Dermis microvascular lymphatic vessel endothelial cell (primary cell): ENCODE data around the gene TANGO2. TPM values are rescaled to one million over a fixed set of nuclear protein-coding genes. Genes with fewer than 3 reads are reported as not detected.

Source experiments
- DNase-seq, 2 donors: peaks; one replicate each; pipeline versions ENCODE4 v3.0.0 to v3.0.0-alpha.2; 2010; ENCODE audit warnings: low read depth in 2 of 2
- total RNA-seq: library from RNA; depleted of rRNA; stranded (reverse); fragments of >200 nt; gene quantifications from 2 replicates; pipeline ENCODE4 v1.2.1, GENCODE V29; 2014

The TANGO2 gene
- total RNA-seq, 1 donor from 2014 or later = 40.1 TPM

DNA sequence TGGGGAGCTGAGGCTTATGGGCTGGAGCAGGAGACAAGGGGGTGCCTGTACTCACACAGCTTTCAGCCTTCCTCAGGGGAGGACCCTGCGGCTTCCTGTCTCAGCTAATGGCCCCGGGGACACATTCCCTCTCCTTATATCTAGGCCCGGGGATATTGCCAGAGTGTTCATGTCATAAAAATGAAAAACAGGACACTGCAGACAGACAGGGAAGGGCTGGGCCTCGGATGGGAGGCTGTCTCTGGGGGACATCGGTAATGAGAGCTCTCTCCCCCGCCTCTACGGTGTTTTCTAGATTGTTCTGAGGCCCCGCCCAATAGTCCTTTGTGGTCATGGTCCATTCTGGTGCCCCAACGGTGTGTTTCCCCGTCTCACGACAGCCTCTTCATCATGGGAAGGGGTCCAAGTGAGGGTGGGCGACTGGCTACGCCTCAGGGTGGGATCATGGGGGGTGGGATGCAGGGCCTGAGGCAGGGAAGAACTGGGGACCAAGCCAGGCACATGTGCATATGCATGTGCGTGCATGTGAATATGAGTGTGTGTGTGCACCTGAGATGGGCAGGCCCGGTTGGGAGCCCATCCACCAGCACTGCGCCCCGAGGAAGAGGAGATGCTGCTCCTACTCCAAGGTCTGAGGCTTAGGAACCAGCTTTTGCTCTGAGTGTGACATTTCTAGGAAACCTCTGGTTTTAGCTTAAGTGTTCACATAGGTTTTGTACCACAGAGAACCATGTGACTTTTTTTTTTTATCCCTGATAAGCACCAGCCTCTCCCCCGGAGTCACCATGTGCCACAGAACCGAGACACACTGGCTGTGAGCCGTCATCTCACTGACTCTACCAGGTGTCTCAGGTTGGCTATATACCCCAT, 9.6 kb upstream of the TANGO2 start:
- DNase-seq = no peak

DNA sequence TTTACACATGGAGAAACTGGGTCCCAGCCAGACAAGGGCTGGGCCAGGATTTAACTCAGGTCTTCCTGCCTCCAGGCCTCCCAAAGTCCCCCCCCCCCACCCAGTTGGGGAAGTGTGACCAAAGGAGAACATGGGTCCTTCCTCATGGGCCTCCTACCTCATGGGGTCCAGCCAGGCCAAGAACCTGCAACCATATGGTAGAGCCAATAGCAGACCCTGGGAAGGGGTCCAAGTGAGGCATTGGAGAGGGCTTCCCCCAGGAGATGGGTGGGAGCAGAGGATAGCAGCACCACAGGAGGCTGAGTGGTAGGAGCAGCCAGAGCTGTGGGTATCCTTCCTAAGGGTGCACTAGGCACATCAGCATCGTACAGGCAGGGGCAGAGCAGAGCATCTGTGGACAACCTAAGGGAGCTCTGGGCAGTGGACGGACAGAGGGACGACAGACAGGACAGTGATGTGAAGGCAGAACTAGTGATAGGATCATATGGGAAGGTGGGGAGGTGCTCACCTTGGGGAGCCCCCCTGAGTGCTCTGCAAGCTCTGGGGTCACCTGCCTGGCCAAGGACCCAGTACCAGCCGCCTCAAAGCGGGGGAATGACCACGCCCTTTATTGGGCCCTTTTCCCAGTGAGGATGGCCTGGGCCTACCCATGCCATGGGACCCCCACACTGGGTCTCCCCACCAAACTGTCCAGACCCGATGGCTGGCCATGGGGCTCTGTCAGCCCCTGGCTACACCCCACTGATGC, 8.7 kb upstream of the TANGO2 start:
- no peak for DNase-seq

DNA sequence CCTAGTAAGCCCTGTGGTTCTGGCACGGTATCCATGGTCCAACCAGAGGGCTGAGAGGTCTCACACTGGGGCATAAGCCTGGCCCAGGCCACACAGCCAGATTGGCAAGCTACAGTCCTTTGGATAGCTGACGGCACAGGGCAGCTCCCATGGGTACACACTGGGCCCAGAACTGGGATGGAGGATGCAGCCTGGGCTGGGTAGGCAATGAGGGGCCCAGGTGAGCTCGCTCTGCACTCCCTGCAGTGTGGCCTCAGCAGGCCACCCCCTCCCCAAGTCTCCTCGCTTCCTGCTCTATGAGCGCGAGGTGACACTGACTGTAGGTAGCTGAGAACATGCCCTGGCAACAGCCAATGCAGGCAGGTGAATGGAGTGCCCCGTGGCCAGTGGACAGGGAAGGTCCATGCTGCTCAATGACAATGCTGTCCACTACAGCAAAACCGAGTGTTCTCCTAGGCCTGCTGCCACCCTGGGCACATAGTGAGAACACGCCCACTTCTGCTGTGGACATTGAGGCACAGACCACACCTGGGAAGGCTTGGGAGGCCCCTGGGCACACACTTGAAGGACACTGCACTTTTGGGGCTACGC, 8.1 kb upstream of the TANGO2 start:
- no peak for DNase-seq

DNA sequence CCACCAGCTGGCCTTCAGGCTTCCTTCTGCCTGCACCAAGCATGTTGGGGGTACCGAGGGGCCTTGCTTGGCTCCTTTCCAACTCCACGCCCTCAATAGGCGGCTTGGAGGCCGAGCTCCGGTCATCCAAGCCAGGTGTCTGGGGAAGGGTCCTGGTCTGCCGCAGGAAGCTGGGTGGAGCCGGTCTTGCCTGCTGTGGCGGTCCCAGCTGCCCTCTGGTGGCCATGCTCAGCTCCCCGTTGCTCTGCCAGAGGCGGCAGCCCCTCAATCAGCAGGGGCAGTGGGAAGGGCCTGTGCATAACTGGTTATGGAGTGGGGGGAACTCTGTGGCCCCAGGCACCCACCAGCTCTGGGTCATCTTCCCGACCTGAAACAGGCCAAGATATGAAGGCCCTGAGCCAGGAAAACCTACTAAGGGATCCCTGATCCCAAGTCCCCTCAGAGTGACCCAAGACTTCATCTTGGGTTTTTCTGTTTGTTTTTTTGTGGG, 7.5 kb upstream of the TANGO2 start:
- DNase-seq = peak; percentile 46 to 75

DNA sequence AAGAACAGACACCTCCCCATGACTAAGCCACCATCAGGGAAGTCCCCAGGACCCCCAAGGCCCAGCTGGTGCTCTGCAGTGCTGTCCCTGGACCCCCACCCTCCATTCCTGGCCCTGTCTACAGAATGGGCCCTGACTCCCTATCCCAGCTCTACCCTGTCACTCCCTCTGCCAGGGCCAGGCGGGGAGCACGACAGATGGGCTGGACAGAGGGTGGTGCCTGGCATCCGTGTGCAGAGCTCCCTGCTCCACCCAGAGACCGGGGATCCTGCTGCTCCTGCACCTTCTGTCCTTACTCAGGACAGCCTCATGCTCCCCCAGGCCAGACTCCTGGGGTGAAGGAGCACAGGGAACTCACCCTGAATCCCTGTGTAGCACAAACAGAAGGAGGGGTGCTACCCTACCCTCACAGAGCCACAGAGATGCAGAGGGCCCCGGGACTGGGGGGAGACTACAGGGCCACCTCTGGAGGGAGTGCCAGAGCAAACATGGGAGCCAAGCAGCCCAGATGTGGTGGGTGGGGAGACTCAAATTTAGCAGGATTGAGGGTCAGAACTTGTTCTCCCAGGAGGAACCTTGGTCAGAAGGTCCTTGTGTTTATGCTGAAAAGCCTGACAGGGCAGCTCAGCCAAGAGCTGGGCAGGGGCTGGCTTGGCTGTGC, 6.3 kb upstream of the TANGO2 start:
- no peak for DNase-seq

DNA sequence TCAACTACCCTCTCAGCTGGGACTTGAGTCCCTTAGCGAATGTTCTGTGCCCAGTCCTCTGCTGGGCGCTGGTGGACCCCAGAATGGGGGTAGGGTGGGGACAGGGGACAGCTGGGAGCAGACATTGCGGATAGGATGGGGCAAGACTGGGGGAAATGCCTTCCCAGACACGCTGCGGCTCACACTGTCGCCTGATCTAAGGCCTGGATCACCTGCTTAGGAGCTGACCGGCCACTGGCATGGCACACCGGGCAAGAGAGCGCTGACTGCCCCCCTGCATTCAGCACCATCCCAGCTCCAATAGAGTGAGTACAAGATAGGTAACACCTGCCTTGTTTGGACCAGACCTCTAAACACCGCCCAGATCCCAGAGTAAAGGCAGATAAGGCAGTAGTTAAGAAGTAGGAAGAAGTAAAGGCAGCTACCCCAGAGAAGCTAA, 5.7 kb upstream of the TANGO2 start:
- DNase-seq = no peak

DNA sequence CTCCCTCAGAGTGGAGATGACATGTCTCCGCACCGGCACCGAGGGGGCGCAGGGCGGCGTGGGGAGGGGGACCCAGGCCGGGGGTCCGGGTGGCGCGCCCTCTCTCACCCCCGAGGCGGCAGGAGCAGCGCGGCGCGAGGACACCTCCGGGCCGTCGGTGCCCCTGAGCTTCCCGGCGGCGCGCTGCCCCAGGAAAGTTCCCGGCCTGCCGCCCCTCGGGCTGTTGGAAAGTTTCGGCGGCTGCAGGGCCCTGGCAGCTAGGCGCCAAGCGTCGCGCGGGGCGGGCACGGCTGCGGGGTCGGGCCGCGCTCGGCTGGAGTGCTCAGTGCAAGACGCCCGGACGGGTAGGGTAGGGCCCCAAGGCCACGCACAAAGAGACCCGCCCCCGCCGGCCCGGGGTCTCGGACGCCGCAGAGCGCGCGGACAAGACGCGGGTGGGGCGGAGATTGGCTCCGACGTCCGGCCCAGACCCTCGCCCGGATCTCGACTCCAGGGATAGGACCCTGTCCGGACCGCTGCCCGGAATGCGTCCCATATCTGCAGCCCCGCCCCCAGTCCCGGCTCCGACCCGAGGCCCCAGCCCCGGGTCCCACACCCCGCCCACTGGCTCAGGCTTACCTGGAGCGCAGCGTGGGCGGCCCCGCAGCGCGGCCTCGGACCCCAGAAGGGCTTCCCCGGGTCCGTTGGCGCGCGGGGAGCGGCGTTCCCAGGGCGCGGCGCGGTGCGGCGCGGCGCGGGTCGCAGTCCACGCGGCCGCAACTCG, 4.8 kb upstream of the TANGO2 start:
- peak in 1 of 2 donors; percentile 38 for DNase-seq

DNA sequence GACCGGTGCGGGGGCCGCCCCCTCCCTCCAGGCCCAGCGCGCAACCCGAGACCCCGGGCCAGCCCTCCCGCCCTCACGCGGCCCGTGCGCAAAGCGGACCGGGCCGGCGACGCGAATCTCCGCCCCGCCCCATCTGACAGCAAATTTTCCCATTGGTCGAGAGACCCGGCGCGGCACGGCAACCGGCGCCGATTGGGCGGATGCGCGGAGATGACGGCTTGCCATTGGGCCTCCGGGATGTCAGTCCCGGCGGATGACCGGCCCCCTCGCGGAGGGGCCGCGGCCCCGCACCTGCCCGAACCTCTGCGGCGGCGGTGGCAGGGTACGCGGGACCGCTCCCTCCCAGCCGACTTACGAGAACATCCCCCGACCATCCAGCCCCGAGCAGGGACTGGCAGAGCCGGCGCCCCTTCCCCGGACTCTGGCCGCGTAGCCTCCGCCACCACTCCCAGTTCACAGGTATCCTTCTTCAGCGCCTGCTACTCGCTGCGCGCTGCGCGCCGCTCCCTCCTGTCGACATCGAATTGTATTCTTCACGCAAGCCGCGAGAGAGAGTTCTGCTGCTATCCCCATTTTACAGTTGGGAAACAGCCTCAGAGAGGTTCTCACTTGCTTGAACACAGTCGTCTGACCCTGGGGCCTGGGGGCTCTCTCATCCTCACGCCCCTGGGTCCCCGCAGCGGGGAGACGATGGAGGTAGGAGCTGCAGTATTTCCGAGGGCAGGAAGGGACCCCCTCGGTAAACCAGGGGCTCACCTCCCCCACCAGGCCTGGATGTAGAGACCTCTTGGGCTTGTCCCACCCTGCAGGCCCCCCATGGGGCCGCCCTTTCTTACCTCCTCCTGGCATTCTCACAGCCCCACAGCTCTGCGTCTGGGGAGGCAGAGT, 3.9 kb upstream of the TANGO2 start, which contains the start of gene ARVCF:
Gene ARVCF, minus strand, starts transcription at position 90 of the 888 bp plus-strand sequence. CDS start 26,029 bp downstream, outside the sequence.
- peak; percentile 83 to 94 for DNase-seq

DNA sequence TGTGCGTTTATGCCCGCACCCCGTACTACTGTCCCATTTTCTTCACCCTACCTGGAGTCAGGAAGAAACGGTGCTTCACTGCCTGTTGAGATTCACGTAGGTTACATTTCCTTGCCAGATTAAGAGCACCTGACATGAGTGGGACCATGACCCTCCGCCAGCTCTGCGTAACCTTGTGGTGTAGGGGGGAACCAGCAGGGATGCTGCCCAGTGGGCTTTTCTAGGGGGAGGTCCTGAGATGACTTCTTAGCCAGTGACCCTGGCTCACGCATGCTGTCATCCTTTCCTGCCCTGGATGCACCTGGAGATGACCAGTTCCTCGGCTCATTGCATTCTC, 3.3 kb upstream of the TANGO2 start:
- no peak for DNase-seq

DNA sequence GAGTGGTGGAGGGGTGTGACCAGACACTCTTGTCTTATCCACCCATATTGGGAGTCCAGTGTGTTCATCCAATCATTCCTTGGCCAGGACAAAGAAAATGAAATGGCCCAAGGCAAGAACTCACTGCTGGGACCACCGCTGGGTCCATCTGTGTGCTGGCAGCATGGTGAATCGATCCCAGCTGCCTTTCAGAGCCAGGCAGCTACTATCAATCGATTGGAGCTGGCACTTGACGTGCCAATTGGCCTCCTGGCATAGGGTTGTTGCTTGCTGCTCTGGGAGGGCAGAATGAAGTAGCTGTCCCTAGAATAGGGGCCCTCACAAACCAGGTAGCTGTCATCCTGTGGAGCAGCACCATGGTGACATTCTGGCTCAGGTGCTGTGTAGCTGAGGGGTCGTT, 2.9 kb upstream of the TANGO2 start:
- DNase-seq = no peak

DNA sequence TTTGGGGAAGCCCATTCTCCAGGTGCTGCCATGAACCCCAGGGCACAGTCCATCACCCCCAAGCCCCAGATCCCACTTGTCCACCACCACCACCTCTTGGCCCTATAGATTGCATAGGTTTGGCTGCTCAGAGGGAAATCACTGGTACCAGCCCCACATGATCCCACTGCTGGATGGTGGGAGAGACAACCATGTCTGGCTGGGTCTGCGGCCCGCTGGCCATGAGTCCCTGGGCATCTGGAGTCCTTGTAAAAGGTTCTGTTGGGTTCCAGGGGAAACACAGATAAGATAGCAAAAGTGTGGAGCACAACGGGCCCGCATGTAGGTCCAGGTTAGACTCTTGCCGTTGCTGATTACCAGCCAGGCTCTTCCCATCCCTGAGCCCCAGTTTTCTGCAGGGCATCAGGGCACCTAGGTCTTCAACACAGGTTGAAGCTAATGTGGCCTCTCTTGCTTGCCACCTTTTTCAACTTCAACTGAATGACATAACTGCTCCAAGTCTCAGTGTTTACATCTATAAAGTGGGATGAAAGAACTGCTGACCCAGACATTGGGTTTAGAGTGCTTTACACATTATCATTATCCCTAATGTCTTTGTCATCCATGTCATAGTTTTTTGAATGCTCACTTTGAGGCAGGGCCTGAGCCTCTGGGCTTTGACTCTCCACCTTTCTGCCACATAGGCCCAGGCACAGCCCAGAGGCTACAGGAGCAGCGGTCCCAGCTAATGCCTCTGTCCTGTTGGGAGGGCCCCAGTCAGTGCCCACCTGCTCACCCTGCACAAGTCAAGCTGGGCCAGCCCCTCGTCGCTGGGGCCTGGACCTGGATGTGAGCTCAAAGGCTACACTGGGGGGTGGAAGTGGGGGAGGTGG, 1.0 kb upstream of the TANGO2 start:
- DNase-seq = no peak

DNA sequence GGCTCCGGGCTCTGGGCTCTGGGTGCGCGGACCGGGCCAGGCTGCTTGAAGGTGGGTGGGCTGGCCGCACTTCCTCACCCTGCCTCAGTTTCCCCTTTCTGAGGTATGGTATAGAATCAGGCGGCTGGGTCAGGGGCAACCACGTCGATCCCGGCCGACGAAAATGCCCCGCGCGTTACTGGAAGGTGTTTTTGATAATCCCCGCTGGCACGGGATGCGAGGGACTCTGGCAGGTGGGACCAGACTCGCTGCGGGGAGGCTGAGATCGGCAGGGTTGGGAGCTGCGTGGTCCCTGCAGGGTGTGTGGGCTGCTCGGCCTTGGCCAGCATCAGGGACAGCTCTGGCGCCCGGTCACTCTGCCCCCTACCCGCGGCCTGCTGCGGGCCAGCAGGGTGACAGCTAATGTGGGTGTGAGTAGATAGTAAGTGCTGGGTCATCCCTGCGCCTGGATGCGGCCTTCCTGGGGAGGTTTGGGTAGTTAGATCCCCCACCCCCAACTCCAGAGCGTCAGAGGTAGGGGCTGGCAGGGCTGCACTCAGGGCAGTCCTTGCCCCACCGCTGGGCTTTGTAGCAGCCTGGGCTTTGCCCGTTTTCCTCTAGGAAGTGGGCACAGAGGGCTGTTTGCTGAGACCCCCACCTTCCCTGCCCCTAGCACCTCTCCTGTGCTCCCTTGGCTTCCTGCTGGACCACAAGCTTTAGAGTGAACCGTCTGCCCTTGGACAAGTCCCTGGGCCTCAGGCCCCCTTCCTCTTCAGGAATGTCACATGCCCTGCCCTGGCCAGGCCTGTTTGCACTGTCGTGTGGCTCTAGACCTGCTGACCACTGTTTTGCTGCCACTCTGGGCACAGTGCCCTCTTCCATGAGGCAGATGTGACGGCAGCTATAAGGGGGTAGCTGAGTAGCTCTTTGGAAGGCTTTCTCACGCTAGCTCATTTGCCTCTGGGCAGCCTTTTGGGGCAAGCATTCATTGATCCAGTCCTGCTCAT, 579 bp downstream of the TANGO2 start:
- peak; percentile 64 to 74 for DNase-seq

DNA sequence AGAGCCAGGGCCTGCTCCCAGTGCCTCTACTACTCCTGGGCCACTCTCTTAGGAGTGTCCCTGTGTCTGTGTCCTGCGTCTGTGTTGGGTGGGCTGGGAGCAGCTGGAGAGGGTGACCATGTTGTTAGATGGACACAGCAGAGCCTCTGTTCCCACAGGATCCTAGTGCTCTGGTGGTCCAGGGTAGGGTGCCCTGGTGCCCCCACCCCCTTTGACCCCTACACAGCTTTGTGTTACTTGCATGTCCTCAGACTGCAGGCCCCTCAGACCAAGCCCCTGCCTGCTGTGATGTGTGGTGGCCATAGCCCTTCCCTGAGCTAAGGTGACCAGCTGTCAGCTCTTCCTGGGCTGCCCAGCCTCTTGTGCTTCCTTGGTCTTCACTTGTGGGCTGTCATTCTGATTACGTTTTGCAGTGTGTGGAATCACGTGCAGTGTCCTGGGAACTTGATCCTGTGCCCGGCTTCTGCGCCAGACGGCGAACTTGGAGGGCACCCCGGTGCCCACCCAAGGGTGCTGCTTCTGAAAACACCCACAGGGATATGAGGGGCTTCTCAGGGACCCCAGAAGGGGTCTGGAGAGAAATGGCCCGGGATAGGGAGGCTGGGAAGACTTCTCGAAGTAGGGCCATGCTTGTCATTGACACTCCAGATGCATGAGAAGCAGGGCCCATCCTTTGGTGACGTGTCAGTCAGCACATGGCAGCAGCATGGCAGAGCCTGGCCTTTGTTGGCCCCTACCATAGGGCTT, 1.5 kb downstream of the TANGO2 start:
- no peak for DNase-seq

DNA sequence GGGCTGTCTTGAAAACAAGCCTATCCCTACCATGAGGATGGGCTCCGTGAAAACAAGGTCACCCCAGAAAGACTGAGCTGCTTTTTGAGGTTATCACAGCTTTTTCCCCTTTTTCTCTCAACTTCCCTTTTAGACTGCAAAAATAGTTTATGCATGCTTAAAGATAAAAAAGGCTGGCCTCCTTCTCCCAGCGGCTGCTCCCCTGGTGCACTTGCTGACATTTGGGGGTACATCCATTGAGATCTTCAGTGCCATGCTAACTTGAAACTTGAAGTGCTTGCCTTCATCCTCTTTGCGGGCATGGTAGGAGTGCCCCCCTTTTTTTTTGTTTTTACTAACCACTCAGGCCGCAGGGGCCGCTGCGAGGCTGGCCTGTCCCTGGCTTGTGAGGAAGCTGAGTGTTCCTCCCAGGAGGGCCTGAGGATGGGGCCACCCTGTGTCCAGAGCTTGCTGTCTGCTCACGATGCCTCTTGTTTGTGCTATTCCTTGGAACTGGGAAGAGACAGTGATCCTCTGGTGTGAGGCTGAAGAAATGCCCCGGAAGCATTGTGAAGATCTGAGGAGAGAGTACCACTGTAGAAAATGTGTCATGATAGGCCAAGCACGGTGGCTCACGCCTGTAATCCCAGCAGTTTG, 2.2 kb downstream of the TANGO2 start:
- no peak for DNase-seq

DNA sequence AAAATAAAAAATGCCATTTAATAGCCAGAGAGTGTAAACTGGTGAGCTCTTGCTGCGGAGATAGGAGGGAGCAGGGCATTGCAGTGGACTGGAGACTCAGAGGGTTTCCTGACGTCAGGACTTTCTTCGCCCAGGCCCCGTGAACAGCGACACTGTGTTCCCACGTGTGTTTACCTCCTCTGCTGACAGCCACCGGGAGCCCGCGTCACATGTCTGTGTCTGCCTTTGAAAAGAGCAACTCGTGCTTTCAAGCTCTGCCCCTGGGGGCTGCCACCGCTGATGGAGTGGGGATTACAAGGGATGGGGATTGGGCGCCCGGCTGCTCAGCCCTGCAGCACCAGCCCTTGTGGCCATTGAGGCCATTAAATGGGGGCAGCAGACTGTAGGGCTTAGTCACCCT, 3.3 kb downstream of the TANGO2 start:
- DNase-seq = no peak

DNA sequence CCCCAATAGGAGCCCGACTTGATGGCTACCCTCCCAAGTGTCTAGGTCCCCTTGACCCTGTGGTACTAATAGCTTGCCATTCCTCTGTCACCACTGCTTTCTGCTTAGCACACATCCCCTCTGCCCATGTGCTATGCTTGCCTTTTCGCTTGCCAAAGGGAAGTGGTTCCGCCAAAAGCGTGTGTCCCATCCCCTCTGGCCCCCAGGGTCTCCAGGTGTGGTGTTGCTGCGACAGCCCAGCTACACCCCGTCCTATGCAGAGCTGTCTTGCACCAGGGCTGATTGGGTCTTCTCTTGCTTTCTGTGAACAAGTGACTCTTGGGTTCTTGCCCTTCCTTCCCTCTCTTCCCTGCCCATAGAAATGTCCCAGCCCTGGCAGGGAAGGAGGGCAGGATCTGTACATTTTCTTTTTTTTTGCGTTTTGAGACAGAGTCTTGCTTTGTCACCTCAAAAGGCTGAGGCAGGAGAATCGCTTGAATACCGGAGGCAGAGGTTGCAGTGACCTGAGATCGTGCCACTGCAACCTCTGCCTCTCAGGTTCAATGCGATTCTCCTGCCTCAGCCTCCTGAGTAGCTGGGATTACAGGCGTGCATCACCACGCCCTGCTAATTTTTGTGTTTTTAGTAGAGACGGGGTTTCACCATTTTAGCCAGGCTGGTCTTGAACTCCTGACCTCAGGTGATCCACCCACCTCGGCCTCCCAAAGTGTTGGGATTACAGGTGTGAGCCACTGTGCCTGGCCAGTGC, 3.9 kb downstream of the TANGO2 start:
- DNase-seq = no peak
